Endothelial cell of umbilical vein (primary cell): Measurements from ENCODE around the gene HOXC5. TPM values are rescaled to one million over a fixed set of nuclear protein-coding genes. Genes with fewer than 3 reads are reported as not detected.
"Not testable (repeated sequence)": the region's sequence is repeated elsewhere in the genome, so short reads cannot be mapped to it uniquely, and the experiment has no call there.

Experiments used
- BruUV-seq: library from RNA; stranded (reverse); fragments of 400-500 nt; replicated peaks from 2 replicates; lab custom pipeline; 2021; lab: Mats Ljungman, UMichigan
- CTCF ChIA-PET: fragments of 300-600, 350-600 bp; sonication (Branson Sonifier 250); formaldehyde crosslinking; loops from one replicate; lab custom pipeline; 2021; ENCODE audit warnings: antibody characterized with exemption, inconsistent platforms; lab: Charles Lee
- POLR2A ChIA-PET: fragments of 300-600, 350-600 bp; sonication (Branson Sonifier 250); formaldehyde crosslinking; loops from one replicate; lab custom pipeline; 2021; ENCODE audit warnings: antibody characterized with exemption, inconsistent platforms; lab: Charles Lee
- DNase-seq: peaks from one replicate; pipeline ENCODE4 v3.0.0-alpha.2; 2011; ENCODE audit warnings: low read depth, low spot score
- FAIRE-seq: peaks from 2 replicates; lab custom pipeline; 2011; peaks lifted over from hg19 to GRCh38; lab: Jason Lieb, UNC
- H2AFZ ChIP-seq: 2 replicates; pipeline ENCODE4 v1.6.0; 2012; ENCODE audit warnings: low read depth, low read length, control low read depth, inconsistent platforms
- H3K27ac ChIP-seq: 2 replicates; pipeline ENCODE4 v1.5.1; 2011; ENCODE audit warnings: low read depth, mild to moderate bottlenecking, control low read depth, low read length, moderate library complexity; ENCODE audit not compliant: insufficient read depth
- H3K27me3 ChIP-seq, 2 experiments: 2 replicates each; pipeline versions ENCODE4 v1.6.0 to v1.6.1; 2011; ENCODE audit warnings: low read length in 2 of 2, mixed read lengths in 1 of 2; ENCODE audit not compliant: control insufficient read depth in 2 of 2, insufficient read depth in 2 of 2
- H3K36me3 ChIP-seq, 2 experiments: 2 replicates in 1 of 2; 3 replicates in 1 of 2; pipeline ENCODE4 v1.5.1; 2011; ENCODE audit warnings: low read length in 2 of 2, mild to moderate bottlenecking in 1 of 2, moderate library complexity in 1 of 2; ENCODE audit not compliant: control insufficient read depth in 2 of 2, insufficient read depth in 2 of 2; ENCODE audit errors: extremely low read depth in 1 of 2
- H3K4me1 ChIP-seq: 3 replicates; pipeline ENCODE4 v1.5.1; 2011; ENCODE audit warnings: mild to moderate bottlenecking, low read length; ENCODE audit not compliant: control insufficient read depth, insufficient read depth; ENCODE audit errors: extremely low read depth
- H3K4me2 ChIP-seq: 2 replicates; pipeline ENCODE4 v1.6.1; 2011; ENCODE audit warnings: low read length, control low read depth, mixed read lengths; ENCODE audit not compliant: insufficient read depth
- H3K4me3 ChIP-seq, 3 experiments: fragments of 200-600 bp in 1 of 3; sonication (generic), shearing (Covaris generic) in 1 of 3; replicated peaks in 1 of 3; 2 replicates each; pipeline ENCODE4 v1.5.1; 2011 to 2016; ENCODE audit warnings: control low read depth in 3 of 3, low read length in 3 of 3, mild to moderate bottlenecking in 2 of 3, inconsistent platforms in 1 of 3, low read depth in 1 of 3, moderate library complexity in 1 of 3; ENCODE audit not compliant: insufficient read depth in 1 of 3
- H3K79me2 ChIP-seq: 2 replicates; pipeline ENCODE4 v1.6.0; 2012; ENCODE audit warnings: low read length, inconsistent platforms; ENCODE audit not compliant: control insufficient read depth, insufficient read depth
- H3K9ac ChIP-seq: replicated peaks from 2 replicates; pipeline ENCODE3; 2011; ENCODE audit warnings: low read length, control low read depth; ENCODE audit not compliant: insufficient read depth; ENCODE audit errors: extremely low read depth
- H3K9me1 ChIP-seq: replicated peaks from 3 replicates; pipeline ENCODE4 v1.6.0; 2011; ENCODE audit warnings: mild to moderate bottlenecking, low read length; ENCODE audit not compliant: control insufficient read depth, insufficient read depth; ENCODE audit errors: extremely low read depth
- H3K9me3 ChIP-seq: replicated peaks from 2 replicates; pipeline ENCODE4 v1.5.1; 2012; ENCODE audit warnings: low read length, inconsistent platforms; ENCODE audit not compliant: control insufficient read depth, insufficient read depth
- H4K20me1 ChIP-seq: replicated peaks from 2 replicates; pipeline ENCODE3; 2011; ENCODE audit warnings: mild to moderate bottlenecking, low read length; ENCODE audit not compliant: control insufficient read depth, insufficient read depth; ENCODE audit errors: extremely low read depth
- dilution Hi-C: fragments of 300-500 bp; cut with MboI; formaldehyde crosslinking; loops from one replicate; pipeline ENCODE4 v1.15.0; 2019; ENCODE audit warnings: low sequenced_read_pairs; ENCODE audit not compliant: extremely low pct_ligation_motif_present
- intact Hi-C: fragments of 100-400 bp; cut with micrococcal nuclease; formaldehyde crosslinking; loops from one replicate; pipeline ENCODE4 v1.10.0; 2022
- polyA plus RNA-seq, 4 experiments: library from polyadenylated mRNA; depleted of rRNA in 3 of 4; stranded (reverse) in 3 of 4; unstranded in 1 of 4; fragments of >200 nt; gene quantifications; 2 replicates each; pipeline versions ENCODE4 v1.2.1 to v1.2.3, GENCODE V29; 2011 to 2012; ENCODE audit warnings: missing spikeins in 1 of 4
- total RNA-seq: library from RNA; stranded (reverse); gene quantifications from 2 replicates; pipeline ENCODE4 v1.2.3, GENCODE V29; 2021

Gene HOXC5
- total and polyA plus RNA-seq, 2 donors (not counting 3 experiments of a cell fraction or from before 2014, with no cell fraction given): not detected

GRCh38 chr12:54080008-54080924 lies 47.4 kb downstream of the HOXC5 start:
- DNase-seq, BruUV-seq, H3K4me2 ChIP-seq, H2AFZ ChIP-seq, H3K4me1 ChIP-seq, H3K79me2 ChIP-seq, POLR2A ChIA-PET, H3K27ac ChIP-seq, dilution Hi-C loops, H3K4me3 ChIP-seq, FAIRE-seq, H4K20me1 ChIP-seq, H3K9ac ChIP-seq, intact Hi-C loops, H3K36me3 ChIP-seq, CTCF ChIA-PET, H3K9me1 ChIP-seq, H3K9me3 ChIP-seq: not testable (repeated sequence)
- peaks cover 29% of the 10 kb centered on the region in 2 experiments for H3K27me3 ChIP-seq

GRCh38 chr12:54081053-54081514 lies 48.2 kb downstream of the HOXC5 start:
- H2AFZ ChIP-seq, H3K9me1 ChIP-seq, H3K4me1 ChIP-seq, DNase-seq, CTCF ChIA-PET, POLR2A ChIA-PET, H3K4me2 ChIP-seq, BruUV-seq, H3K36me3 ChIP-seq, FAIRE-seq, dilution Hi-C loops, H3K27ac ChIP-seq, intact Hi-C loops, H3K4me3 ChIP-seq, H4K20me1 ChIP-seq, H3K9ac ChIP-seq, H3K9me3 ChIP-seq, H3K79me2 ChIP-seq: not testable (repeated sequence)
- peaks cover 29% of the 10 kb centered on the region in 2 experiments for H3K27me3 ChIP-seq

DNA sequence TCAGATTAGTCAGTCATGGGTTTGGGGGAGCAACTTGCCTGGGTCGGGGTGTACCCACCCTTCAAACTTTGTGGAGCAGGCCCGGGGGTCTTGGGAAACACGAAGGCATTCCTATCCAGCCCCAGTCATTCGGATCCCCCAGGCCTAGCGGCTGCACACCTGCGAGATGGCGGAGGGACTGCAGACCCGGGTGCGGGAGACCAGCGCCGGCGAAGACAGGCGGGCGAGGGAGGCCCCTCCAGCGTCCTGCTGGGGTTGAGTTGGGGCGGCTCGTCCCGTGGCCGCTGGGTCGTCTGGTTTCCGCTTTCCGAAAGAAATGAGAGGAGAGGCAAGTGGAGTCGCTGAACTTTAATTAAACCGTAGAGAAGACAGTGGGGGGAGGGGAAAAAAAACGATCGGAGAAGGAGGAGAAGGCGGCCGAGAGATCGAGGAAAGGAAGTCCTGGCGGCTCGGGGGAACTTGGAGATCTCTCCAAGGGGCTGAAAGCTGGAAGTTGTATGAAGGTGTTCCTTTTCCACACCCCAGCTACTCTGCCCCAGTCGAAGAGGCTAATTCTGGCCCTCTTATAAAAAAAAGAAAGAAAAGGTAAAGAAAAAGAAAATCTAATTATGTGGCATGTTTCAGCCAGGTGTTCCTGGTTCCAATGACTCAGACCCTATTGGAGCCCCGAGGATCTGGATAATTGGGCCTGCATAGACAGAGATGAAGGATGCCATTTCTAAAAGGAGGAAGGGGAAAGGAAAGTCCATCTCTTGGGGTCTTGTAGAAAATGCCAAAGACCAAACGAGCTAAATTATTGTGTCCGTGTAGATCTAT lies 48.9 kb downstream of the HOXC5 start:
- not testable (repeated sequence) for FAIRE-seq, BruUV-seq

More for the DNA sequence above, 48.9 kb downstream of the HOXC5 start:
- H3K4me2 ChIP-seq, H3K4me1 ChIP-seq, H3K27ac ChIP-seq, POLR2A ChIA-PET, H3K79me2 ChIP-seq, H3K9me1 ChIP-seq, H4K20me1 ChIP-seq, H3K36me3 ChIP-seq, H3K4me3 ChIP-seq, dilution Hi-C loops, H3K9ac ChIP-seq, DNase-seq, intact Hi-C loops, H3K9me3 ChIP-seq, H2AFZ ChIP-seq: not testable (repeated sequence)
- peaks cover 29% of the 10 kb centered on the region in 2 experiments for H3K27me3 ChIP-seq
- CTCF ChIA-PET: interaction anchor here (1.0 kb wide), 1 partner anchor 27 kb away, joined by 4 read pairs; no protein-coding TSS in a partner anchor
